GM12878 (cell line): ENCODE measurements around the gene BIRC5. TPM values are rescaled to one million over a fixed set of nuclear protein-coding genes. Genes with fewer than 3 reads are reported as not detected.

Experiments
- BHLHE40 ChIP-seq, 2 experiments: fragments of 450-650 bp in 1 of 2; IDR thresholded peaks; 2 replicates each; pipeline ENCODE4 v1.6.1; 2011 to 2017; ENCODE audit warnings: low read depth in 2 of 2, borderline replicate concordance in 1 of 2, improper control_type of control experiment in 1 of 2, low read length in 1 of 2, mild to moderate bottlenecking in 1 of 2
- GATAD2B ChIP-seq: fragments of 450-650 bp; conservative IDR thresholded peaks from 2 replicates; pipeline ENCODE4 v1.6.1; 2017; ENCODE audit warnings: low read depth, mild to moderate bottlenecking, moderate library complexity
- IKZF1 ChIP-seq: fragments of 450-650 bp; conservative IDR thresholded peaks from 2 replicates; pipeline ENCODE4 v1.6.1; 2017; ENCODE audit warnings: antibody characterized with exemption, mild to moderate bottlenecking
- IKZF2 ChIP-seq, 2 experiments: fragments of 450-650 bp; IDR thresholded peaks; 2 replicates each; pipeline ENCODE4 v1.6.1; 2017; ENCODE audit warnings: mild to moderate bottlenecking in 2 of 2, moderate library complexity in 2 of 2
- MLLT1 ChIP-seq: fragments of 450-650 bp; IDR thresholded peaks from 2 replicates; pipeline ENCODE4 v1.6.1; 2016; ENCODE audit warnings: mild to moderate bottlenecking
- MTA2 ChIP-seq: fragments of 450-650 bp; IDR thresholded peaks from 2 replicates; pipeline ENCODE4 v1.6.1; 2016; ENCODE audit warnings: low read depth, mild to moderate bottlenecking, moderate library complexity
- POLR2A ChIP-seq: IDR thresholded peaks from 2 replicates; pipeline ENCODE4 v1.6.1; 2011; ENCODE audit warnings: low read depth, mild to moderate bottlenecking, low read length
- POLR2AphosphoS2 ChIP-seq: IDR thresholded peaks from 2 replicates; pipeline ENCODE4 v1.6.1; 2011; ENCODE audit warnings: low read depth, mild to moderate bottlenecking, low read length, improper control_type of control experiment, moderate library complexity
- POLR2AphosphoS5 ChIP-seq: IDR thresholded peaks from 2 replicates; pipeline ENCODE4 v1.6.1; 2011; ENCODE audit warnings: mild to moderate bottlenecking, low read length, inconsistent platforms
- RUNX3 ChIP-seq: IDR thresholded peaks from 2 replicates; pipeline ENCODE4 v1.6.1; 2012; ENCODE audit warnings: low read length, inconsistent platforms
- WRNIP1 ChIP-seq: IDR thresholded peaks from 2 replicates; pipeline ENCODE4 v1.6.1; 2011; ENCODE audit warnings: low read depth, low read length, improper control_type of control experiment, borderline replicate concordance
- ZNF687 ChIP-seq: fragments of 450-650 bp; IDR thresholded peaks from 2 replicates; pipeline ENCODE4 v1.6.1; 2017; ENCODE audit warnings: mild to moderate bottlenecking, moderate library complexity
- polyA plus RNA-seq, 11 experiments: library from polyadenylated mRNA; depleted of rRNA in 4 of 11; unstranded in 6 of 11; stranded (reverse) in 5 of 11; fragments of >200 nt; fragmentation: Nextera tagmentation in 4 of 11; fragmentation: Illumina TruSeq in 1 of 11; extraction: Ambion mirVana in 4 of 11; extraction: Trizol in 1 of 11; gene quantifications; 1 replicate in 1 of 11; 2 replicates in 10 of 11; pipeline versions ENCODE4 v1.2.1 to v1.2.3, GENCODE V29; 2011 to 2016; ENCODE audit warnings: inconsistent platforms in 2 of 11, missing spikeins in 2 of 11, low read depth in 1 of 11
- total RNA-seq, 4 experiments: library from RNA; depleted of rRNA in 3 of 4; stranded (reverse); fragments of >200 nt in 3 of 4; fragmentation: Illumina TruSeq in 1 of 4; extraction: Trizol in 1 of 4; gene quantifications; 2 replicates each; pipeline versions ENCODE4 v1.2.1 to v1.2.3, GENCODE V29; 2013 to 2021
- TF ChIP-seq, protein P1 (sequence below): fragments of 450-650 bp; IDR thresholded peaks from 2 replicates; pipeline ENCODE4 v1.6.1; 2014; ENCODE audit warnings: mild to moderate bottlenecking
- TF ChIP-seq, protein P2 (sequence below): fragments of 450-650 bp; IDR thresholded peaks from 2 replicates; pipeline ENCODE4 v1.6.1; 2017; ENCODE audit warnings: mild to moderate bottlenecking, low read depth, inconsistent platforms; ENCODE audit not compliant: poor library complexity, severe bottlenecking

The BIRC5 gene
- total and polyA plus RNA-seq, 10 of the 15 experiments (the other 5 are each of a cell fraction or from before 2014, with no cell fraction given): 41.0 to 175 (median 90.8) TPM

DNA sequence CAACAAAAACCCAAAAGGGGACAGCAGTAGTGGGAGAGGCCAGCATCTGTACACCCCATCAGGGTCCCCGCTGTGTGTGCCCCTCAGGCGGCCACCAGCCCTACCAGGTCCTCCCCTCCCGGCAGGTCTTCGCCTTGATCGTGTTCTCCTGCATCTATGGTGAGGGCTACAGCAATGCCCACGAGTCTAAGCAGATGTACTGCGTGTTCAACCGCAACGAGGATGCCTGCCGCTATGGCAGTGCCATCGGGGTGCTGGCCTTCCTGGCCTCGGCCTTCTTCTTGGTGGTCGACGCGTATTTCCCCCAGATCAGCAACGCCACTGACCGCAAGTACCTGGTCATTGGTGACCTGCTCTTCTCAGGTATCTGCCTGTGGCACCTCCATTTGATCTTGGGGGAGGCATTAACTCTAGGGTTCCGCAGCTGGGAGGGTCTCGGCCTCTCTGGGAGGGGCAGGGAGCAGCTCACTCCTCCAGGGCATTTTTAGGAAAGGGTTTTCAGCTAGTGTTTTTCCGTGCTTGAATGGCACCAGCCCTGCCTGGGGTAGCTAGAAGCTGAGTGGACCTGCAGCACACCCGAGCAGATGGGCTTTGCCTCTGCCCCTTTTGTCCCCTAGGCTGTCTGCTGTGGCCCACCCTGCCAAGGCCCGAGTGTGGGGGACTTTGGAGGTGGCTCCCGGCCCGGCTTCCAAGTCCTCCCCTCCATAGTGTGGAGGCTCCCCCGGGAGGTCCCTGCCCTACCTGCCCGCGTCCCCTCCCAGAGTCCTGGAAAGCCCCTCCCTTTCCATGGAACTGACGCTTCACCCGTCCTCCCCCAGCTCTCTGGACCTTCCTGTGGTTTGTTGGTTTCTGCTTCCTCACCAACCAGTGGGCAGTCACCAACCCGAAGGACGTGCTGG lies 43.1 kb upstream of the BIRC5 start (continued):
- TF ChIP-seq ZNF687 (peak; percentile 40; the same call in 1 of the 2 replicates), MLLT1 (peak; percentile 88), MTA2 (0 out of 2 replicates have a peak, but pooled peaks have one; percentile 16), IKZF2 (IDR thresholded peaks at IDR 0.05) (peak; percentile 25 to 34; a peak in 2 of 4 replicates), POLR2AphosphoS5 (0 out of 2 replicates have a peak, but pooled peaks have one; percentile 46), WRNIP1 (no peak), POLR2AphosphoS2 (peak; percentile 25; the same call in 1 of the 2 replicates), POLR2A (peak; percentile 3), GATAD2B (0 out of 2 replicates have a peak, but pooled peaks have one; percentile 47), BHLHE40 (IDR thresholded peaks at IDR 0.05; ENCODE audit: borderline replicate concordance in 1 of 2, low read depth in 2 of 2, low read length in 1 of 2) (peak in 1 of 2 experiments; percentile 15; a peak in 1 of 4 replicates), RUNX3 (peak; percentile 57; the same call in 1 of the 2 replicates), IKZF1 (peak; percentile 69)
- TF ChIP-seq, protein P1, sequence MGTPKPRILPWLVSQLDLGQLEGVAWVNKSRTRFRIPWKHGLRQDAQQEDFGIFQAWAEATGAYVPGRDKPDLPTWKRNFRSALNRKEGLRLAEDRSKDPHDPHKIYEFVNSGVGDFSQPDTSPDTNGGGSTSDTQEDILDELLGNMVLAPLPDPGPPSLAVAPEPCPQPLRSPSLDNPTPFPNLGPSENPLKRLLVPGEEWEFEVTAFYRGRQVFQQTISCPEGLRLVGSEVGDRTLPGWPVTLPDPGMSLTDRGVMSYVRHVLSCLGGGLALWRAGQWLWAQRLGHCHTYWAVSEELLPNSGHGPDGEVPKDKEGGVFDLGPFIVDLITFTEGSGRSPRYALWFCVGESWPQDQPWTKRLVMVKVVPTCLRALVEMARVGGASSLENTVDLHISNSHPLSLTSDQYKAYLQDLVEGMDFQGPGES: no peak
- TF ChIP-seq, protein P2, sequence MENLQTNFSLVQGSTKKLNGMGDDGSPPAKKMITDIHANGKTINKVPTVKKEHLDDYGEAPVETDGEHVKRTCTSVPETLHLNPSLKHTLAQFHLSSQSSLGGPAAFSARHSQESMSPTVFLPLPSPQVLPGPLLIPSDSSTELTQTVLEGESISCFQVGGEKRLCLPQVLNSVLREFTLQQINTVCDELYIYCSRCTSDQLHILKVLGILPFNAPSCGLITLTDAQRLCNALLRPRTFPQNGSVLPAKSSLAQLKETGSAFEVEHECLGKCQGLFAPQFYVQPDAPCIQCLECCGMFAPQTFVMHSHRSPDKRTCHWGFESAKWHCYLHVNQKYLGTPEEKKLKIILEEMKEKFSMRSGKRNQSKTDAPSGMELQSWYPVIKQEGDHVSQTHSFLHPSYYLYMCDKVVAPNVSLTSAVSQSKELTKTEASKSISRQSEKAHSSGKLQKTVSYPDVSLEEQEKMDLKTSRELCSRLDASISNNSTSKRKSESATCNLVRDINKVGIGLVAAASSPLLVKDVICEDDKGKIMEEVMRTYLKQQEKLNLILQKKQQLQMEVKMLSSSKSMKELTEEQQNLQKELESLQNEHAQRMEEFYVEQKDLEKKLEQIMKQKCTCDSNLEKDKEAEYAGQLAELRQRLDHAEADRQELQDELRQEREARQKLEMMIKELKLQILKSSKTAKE: no peak
